SK-N-SH (cell line): Measurements from ENCODE around the gene SLC13A2. TPM values are rescaled to one million over a fixed set of nuclear protein-coding genes. Genes with fewer than 3 reads are reported as not detected.

Source experiments
- CTCF ChIA-PET: fragments of 300-600, 350-600 bp; formaldehyde crosslinking; extraction: SDS; loops from one replicate; lab custom pipeline; 2021; lab: Yijun Ruan, JAX
- POLR2A ChIA-PET: fragments of 350-600 bp; sonication (Branson Sonifier 250); formaldehyde crosslinking; extraction: SDS; loops from one replicate; lab custom pipeline; 2020; ENCODE audit warnings: antibody characterized with exemption, inconsistent platforms; lab: Yijun Ruan, JAX
- DNase-seq: peaks from one replicate; pipeline ENCODE4 v3.0.0; 2012
- H2AFZ ChIP-seq: fragments of 200-600 bp; sonication (generic); 2 replicates; pipeline ENCODE4 v1.8.1; 2016; ENCODE audit warnings: antibody characterized with exemption, mild to moderate bottlenecking, low read depth
- H3F3A ChIP-seq: fragments of 200-600 bp; sonication (generic); replicated peaks from 2 replicates; pipeline ENCODE3; 2016; ENCODE audit warnings: antibody characterized with exemption, mild to moderate bottlenecking; ENCODE audit not compliant: insufficient read depth
- H3K27ac ChIP-seq, 2 experiments: fragments of 200-500 bp in 1 of 2; fragments of 200-600 bp in 1 of 2; sonication (Bioruptor generic) in 1 of 2; sonication (generic), shearing (Covaris generic) in 1 of 2; 2 replicates each; pipeline versions ENCODE4 v1.5.1 to v1.6.1; 2014 to 2016; ENCODE audit warnings: low read depth in 2 of 2, inconsistent platforms in 1 of 2, low read length in 1 of 2, mild to moderate bottlenecking in 1 of 2, mixed read lengths in 1 of 2
- H3K27me3 ChIP-seq: fragments of 200-600 bp; sonication (generic), shearing (Covaris generic); 2 replicates; pipeline ENCODE4 v1.6.1; 2016; ENCODE audit warnings: mixed run types; ENCODE audit not compliant: insufficient read depth
- H3K36me3 ChIP-seq, 2 experiments: fragments of 200-500 bp in 1 of 2; fragments of 200-600 bp in 1 of 2; sonication (Bioruptor generic) in 1 of 2; sonication (generic) in 1 of 2; replicated peaks in 1 of 2; 2 replicates each; pipeline versions ENCODE3 to v1.5.1; 2014 to 2016; ENCODE audit warnings: low read length in 1 of 2, mild to moderate bottlenecking in 1 of 2; ENCODE audit not compliant: insufficient read depth in 2 of 2, control insufficient read depth in 1 of 2
- H3K4me1 ChIP-seq, 2 experiments: fragments of 200-500 bp in 1 of 2; fragments of 200-600 bp in 1 of 2; sonication (Bioruptor generic) in 1 of 2; sonication (generic), shearing (Covaris generic) in 1 of 2; 2 replicates each; pipeline versions ENCODE4 v1.5.1 to v1.6.1; 2014 to 2016; ENCODE audit warnings: low read depth in 1 of 2, low read length in 1 of 2, mixed run types in 1 of 2; ENCODE audit not compliant: insufficient read depth in 2 of 2, control insufficient read depth in 1 of 2
- H3K4me2 ChIP-seq: fragments of 200-600 bp; sonication (generic), shearing (Covaris generic); 2 replicates; pipeline ENCODE4 v1.6.1; 2017; ENCODE audit warnings: mixed run types
- H3K4me3 ChIP-seq, 2 experiments: fragments of 200-500 bp in 1 of 2; fragments of 200-600 bp in 1 of 2; sonication (Bioruptor generic) in 1 of 2; sonication (generic), shearing (Covaris generic) in 1 of 2; 2 replicates each; pipeline versions ENCODE4 v1.5.1 to v1.8.1; 2014 to 2016; ENCODE audit warnings: low read depth in 2 of 2, inconsistent platforms in 1 of 2, low read length in 1 of 2, mild to moderate bottlenecking in 1 of 2, mixed read lengths in 1 of 2, moderate library complexity in 1 of 2
- H3K79me2 ChIP-seq: fragments of 200-600 bp; sonication (generic); 2 replicates; pipeline ENCODE4 v1.8.1; 2017; ENCODE audit warnings: mild to moderate bottlenecking; ENCODE audit not compliant: insufficient read depth
- H3K9ac ChIP-seq: fragments of 200-600 bp; sonication (generic); 2 replicates; pipeline ENCODE4 v1.6.1; 2017; ENCODE audit warnings: mixed run types
- H3K9me2 ChIP-seq: fragments of 200-600 bp; sonication (generic); 2 replicates; pipeline ENCODE4 v1.6.1; 2017; ENCODE audit warnings: mixed run types
- H3K9me3 ChIP-seq: fragments of 200-600 bp; sonication (generic); 2 replicates; pipeline ENCODE4 v1.6.1; 2017; ENCODE audit warnings: mixed run types, mild to moderate bottlenecking, moderate library complexity
- H4K20me1 ChIP-seq: fragments of 200-600 bp; sonication (generic); 2 replicates; pipeline ENCODE4 v1.6.1; 2017; ENCODE audit warnings: mild to moderate bottlenecking, mixed run types; ENCODE audit not compliant: insufficient read depth
- EP300 ChIP-seq, 2 experiments: IDR thresholded peaks; 2 replicates each; pipeline versions ENCODE4 v1.4.0 to v1.6.1; 2012; ENCODE audit warnings: borderline replicate concordance in 1 of 2, low read depth in 1 of 2, low read length in 1 of 2
- FOSL2 ChIP-seq: IDR thresholded peaks from 2 replicates; pipeline ENCODE4 v1.4.0; 2012; ENCODE audit warnings: low read depth, mild to moderate bottlenecking, moderate library complexity, borderline replicate concordance
- FOXM1 ChIP-seq: IDR thresholded peaks from 2 replicates; pipeline ENCODE4 v1.4.0; 2012; ENCODE audit warnings: low read depth, mild to moderate bottlenecking
- GABPA ChIP-seq: IDR thresholded peaks from 2 replicates; pipeline ENCODE4 v1.4.0; 2012; ENCODE audit warnings: low read depth, mild to moderate bottlenecking
- GATA2 ChIP-seq: sonication (generic); formaldehyde crosslinking; IDR thresholded peaks from 2 replicates; pipeline ENCODE4 v1.5.0; 2020; ENCODE audit warnings: mild to moderate bottlenecking, missing genetic modification reagents
- NRF1 ChIP-seq: IDR thresholded peaks from 2 replicates; pipeline ENCODE4 v1.6.1; 2012; ENCODE audit warnings: low read depth, mild to moderate bottlenecking, low read length
- POLR2AphosphoS5 ChIP-seq: IDR thresholded peaks from 2 replicates; pipeline ENCODE4 v1.6.1; 2012; ENCODE audit warnings: low read depth, low read length
- RFX5 ChIP-seq: IDR thresholded peaks from 2 replicates; pipeline ENCODE4 v1.6.1; 2012; ENCODE audit warnings: mild to moderate bottlenecking, improper control_type of control experiment, low read length
- SIN3A ChIP-seq: IDR thresholded peaks from 2 replicates; pipeline ENCODE4 v1.6.1; 2012; ENCODE audit warnings: low read depth, mild to moderate bottlenecking, low read length, moderate library complexity, borderline replicate concordance
- SMC3 ChIP-seq: IDR thresholded peaks from 2 replicates; pipeline ENCODE4 v1.6.1; 2012; ENCODE audit warnings: low read depth, low read length, improper control_type of control experiment
- TAF1 ChIP-seq: IDR thresholded peaks from 2 replicates; pipeline ENCODE4 v1.6.1; 2012; ENCODE audit warnings: low read depth, mild to moderate bottlenecking, low read length, moderate library complexity, borderline replicate concordance
- TCF12 ChIP-seq: IDR thresholded peaks from 2 replicates; pipeline ENCODE4 v1.4.0; 2012
- WGBS: methylation state at CpG from one replicate; pipeline ENCODE4 v1.1.6; 2017; ENCODE audit warnings: low lambda C conversion rate; 5-methylcytosine and 5-hydroxymethylcytosine counted together
- polyA plus RNA-seq, 3 experiments: library from polyadenylated mRNA; depleted of rRNA; stranded (reverse); fragments of >200 nt; gene quantifications; 2 replicates each; pipeline ENCODE4 v1.2.3, GENCODE V29; 2012
- TF ChIP-seq, protein P1 (sequence below): IDR thresholded peaks from 2 replicates; pipeline ENCODE4 v1.4.0; 2012; ENCODE audit warnings: low read depth, borderline replicate concordance
- TF ChIP-seq, protein P2 (sequence below): fragments of 200-600 bp; sonication (generic); IDR thresholded peaks from 2 replicates; pipeline ENCODE4 v1.6.1; 2017; ENCODE audit warnings: antibody characterized with exemption, mild to moderate bottlenecking, moderate library complexity
- TF ChIP-seq, protein P3 (sequence below): IDR thresholded peaks from 2 replicates; pipeline ENCODE4 v1.4.0; 2012; ENCODE audit warnings: low read depth
- TF ChIP-seq, protein P4 (sequence below): fragments of 150-350 bp; IDR thresholded peaks from 2 replicates; pipeline ENCODE4 v1.6.1; 2017; ENCODE audit warnings: antibody characterized with exemption, low read length, low read depth, borderline replicate concordance
- TF ChIP-seq, protein P5 (sequence below): IDR thresholded peaks from 2 replicates; pipeline ENCODE4 v1.6.1; 2012; ENCODE audit warnings: mild to moderate bottlenecking, low read depth, low read length, moderate library complexity

The SLC13A2 gene
- polyA plus RNA-seq, 1 of the 3 experiments (the other 2 are of a cell fraction), result not detected

DNA sequence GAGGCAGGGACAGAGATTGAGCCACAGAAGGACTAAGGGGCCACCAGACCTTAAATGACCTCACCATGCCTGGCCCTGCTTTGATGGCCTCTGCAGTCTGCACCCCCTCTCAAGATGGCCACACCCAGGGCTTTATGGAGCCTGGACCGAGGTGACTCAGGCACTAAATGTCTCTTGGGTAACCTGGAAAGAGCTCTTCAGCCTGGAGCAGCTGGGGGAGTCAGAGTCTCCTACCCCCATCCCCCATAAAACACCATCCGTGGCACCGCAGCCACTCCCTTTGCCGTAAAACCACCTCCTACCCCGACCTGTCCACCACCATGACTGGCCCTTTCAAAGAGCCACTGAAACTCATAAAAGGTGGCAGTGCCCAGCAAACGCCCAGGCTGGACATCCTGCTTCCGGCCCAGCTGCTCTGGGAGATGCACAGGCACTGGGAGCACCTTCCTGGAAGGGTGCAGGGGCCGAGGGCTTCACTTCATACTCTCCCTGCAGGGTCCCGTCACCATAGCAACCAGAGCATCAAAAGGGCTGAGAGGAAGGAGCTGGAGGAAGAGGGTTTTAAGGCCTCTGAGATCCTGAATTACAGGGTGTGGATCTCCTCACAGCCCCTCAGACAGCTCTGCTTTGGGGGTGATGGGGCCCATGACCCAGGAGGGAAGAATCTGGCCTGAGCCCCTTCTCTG, 55.0 kb downstream of the SLC13A2 start:
- H3K36me3 ChIP-seq, result no peaks in the 10 kb centered on the region
- TF ChIP-seq, protein P1, sequence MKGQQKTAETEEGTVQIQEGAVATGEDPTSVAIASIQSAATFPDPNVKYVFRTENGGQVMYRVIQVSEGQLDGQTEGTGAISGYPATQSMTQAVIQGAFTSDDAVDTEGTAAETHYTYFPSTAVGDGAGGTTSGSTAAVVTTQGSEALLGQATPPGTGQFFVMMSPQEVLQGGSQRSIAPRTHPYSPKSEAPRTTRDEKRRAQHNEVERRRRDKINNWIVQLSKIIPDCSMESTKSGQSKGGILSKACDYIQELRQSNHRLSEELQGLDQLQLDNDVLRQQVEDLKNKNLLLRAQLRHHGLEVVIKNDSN, result no peak
- TF ChIP-seq, protein P2, sequence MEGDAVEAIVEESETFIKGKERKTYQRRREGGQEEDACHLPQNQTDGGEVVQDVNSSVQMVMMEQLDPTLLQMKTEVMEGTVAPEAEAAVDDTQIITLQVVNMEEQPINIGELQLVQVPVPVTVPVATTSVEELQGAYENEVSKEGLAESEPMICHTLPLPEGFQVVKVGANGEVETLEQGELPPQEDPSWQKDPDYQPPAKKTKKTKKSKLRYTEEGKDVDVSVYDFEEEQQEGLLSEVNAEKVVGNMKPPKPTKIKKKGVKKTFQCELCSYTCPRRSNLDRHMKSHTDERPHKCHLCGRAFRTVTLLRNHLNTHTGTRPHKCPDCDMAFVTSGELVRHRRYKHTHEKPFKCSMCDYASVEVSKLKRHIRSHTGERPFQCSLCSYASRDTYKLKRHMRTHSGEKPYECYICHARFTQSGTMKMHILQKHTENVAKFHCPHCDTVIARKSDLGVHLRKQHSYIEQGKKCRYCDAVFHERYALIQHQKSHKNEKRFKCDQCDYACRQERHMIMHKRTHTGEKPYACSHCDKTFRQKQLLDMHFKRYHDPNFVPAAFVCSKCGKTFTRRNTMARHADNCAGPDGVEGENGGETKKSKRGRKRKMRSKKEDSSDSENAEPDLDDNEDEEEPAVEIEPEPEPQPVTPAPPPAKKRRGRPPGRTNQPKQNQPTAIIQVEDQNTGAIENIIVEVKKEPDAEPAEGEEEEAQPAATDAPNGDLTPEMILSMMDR, result no peak
- TF ChIP-seq GATA2 (CRISPR knock-in tag), result no peak
- TF ChIP-seq GABPA, result no peak
- TF ChIP-seq, protein P3, sequence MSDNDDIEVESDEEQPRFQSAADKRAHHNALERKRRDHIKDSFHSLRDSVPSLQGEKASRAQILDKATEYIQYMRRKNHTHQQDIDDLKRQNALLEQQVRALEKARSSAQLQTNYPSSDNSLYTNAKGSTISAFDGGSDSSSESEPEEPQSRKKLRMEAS, result no peak
- no peak for TF ChIP-seq FOSL2
- H4K20me1 ChIP-seq, result no peaks in the 10 kb centered on the region
- H3K9me3 ChIP-seq, result no peaks in the 10 kb centered on the region
- no peaks in the 10 kb centered on the region for H3K9me2 ChIP-seq
- no peak overlapping the region for H3K9ac ChIP-seq
- H3K79me2 ChIP-seq, result no peaks in the 10 kb centered on the region
- 74% methylated on average over 8 of the region's 9 CpGs for WGBS
- POLR2A ChIA-PET, result no interaction called here
- H3K4me3 ChIP-seq, result no peak overlapping the region
- peaks cover 0 to 6% of the 10 kb centered on the region in 2 experiments; a peak in 1 of 4 replicates for H3K4me1 ChIP-seq
- no peak overlapping the region for H2AFZ ChIP-seq
- H3K27ac ChIP-seq, result no peak overlapping the region
- no peaks in the 10 kb centered on the region for H3F3A ChIP-seq
- H3K4me2 ChIP-seq, result no peak overlapping the region
- DNase-seq, result no peak
- CTCF ChIA-PET, result interaction anchor here (1.4 to 3.0 kb wide), 2 partner anchors 12 to 33 kb away, joined by 4 to 15 read pairs; no protein-coding TSS in a partner anchor
- H3K27me3 ChIP-seq, result peaks cover 10% of the 10 kb centered on the region; the same call in 1 of the 2 replicates

DNA sequence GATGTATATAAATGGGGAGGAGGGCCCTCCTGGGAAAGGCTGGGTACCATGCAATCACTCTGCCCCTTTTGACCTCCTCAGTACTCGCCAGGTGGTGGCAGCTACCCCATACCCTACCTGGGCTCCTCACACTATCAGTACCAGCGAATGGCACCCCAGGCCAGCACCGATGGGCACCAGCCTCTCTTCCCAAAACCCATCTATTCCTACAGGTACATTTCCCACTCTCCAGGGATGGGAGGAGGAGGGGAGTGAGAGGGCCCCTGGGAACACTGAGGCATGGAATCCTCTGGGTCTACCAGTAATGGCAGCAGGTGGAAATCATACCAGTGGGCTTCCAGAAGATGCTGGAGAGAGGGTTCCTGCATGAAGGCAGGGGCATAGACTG, 55.6 kb downstream of the SLC13A2 start:
- no peaks in the 10 kb centered on the region for H3F3A ChIP-seq
- H3K4me2 ChIP-seq, result no peak overlapping the region
- no peaks in the 10 kb centered on the region for H3K79me2 ChIP-seq
- no peak overlapping the region for H3K4me3 ChIP-seq
- POLR2A ChIA-PET, result no interaction called here
- no peak overlapping the region for H2AFZ ChIP-seq
- H3K9me2 ChIP-seq, result no peaks in the 10 kb centered on the region
- CTCF ChIA-PET, result interaction anchor here (0.8 to 3.0 kb wide), 2 partner anchors 12 to 18 kb away, joined by 3 to 15 read pairs; no protein-coding TSS in a partner anchor
- no peaks in the 10 kb centered on the region for H3K9me3 ChIP-seq
- no peak for TF ChIP-seq SIN3A
- no peak for TF ChIP-seq EP300 (IDR thresholded peaks at IDR 0.05; ENCODE audit: borderline replicate concordance in 1 of 2, low read depth in 1 of 2, low read length in 1 of 2)
- TF ChIP-seq, protein P1, result no peak
- no peak for TF ChIP-seq NRF1
- TF ChIP-seq FOXM1, result no peak
- no peak for TF ChIP-seq FOSL2
- TF ChIP-seq RFX5, result no peak
- TF ChIP-seq, protein P4, sequence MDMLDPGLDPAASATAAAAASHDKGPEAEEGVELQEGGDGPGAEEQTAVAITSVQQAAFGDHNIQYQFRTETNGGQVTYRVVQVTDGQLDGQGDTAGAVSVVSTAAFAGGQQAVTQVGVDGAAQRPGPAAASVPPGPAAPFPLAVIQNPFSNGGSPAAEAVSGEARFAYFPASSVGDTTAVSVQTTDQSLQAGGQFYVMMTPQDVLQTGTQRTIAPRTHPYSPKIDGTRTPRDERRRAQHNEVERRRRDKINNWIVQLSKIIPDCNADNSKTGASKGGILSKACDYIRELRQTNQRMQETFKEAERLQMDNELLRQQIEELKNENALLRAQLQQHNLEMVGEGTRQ, result no peak
- TF ChIP-seq, protein P5, sequence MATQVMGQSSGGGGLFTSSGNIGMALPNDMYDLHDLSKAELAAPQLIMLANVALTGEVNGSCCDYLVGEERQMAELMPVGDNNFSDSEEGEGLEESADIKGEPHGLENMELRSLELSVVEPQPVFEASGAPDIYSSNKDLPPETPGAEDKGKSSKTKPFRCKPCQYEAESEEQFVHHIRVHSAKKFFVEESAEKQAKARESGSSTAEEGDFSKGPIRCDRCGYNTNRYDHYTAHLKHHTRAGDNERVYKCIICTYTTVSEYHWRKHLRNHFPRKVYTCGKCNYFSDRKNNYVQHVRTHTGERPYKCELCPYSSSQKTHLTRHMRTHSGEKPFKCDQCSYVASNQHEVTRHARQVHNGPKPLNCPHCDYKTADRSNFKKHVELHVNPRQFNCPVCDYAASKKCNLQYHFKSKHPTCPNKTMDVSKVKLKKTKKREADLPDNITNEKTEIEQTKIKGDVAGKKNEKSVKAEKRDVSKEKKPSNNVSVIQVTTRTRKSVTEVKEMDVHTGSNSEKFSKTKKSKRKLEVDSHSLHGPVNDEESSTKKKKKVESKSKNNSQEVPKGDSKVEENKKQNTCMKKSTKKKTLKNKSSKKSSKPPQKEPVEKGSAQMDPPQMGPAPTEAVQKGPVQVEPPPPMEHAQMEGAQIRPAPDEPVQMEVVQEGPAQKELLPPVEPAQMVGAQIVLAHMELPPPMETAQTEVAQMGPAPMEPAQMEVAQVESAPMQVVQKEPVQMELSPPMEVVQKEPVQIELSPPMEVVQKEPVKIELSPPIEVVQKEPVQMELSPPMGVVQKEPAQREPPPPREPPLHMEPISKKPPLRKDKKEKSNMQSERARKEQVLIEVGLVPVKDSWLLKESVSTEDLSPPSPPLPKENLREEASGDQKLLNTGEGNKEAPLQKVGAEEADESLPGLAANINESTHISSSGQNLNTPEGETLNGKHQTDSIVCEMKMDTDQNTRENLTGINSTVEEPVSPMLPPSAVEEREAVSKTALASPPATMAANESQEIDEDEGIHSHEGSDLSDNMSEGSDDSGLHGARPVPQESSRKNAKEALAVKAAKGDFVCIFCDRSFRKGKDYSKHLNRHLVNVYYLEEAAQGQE, result no peak
- no peak for TF ChIP-seq SMC3
- no peak for TF ChIP-seq GABPA
- no peak for TF ChIP-seq TCF12
- no peak for TF ChIP-seq POLR2AphosphoS5
- no peak for TF ChIP-seq GATA2 (CRISPR knock-in tag)
- TF ChIP-seq TAF1, result no peak
- H3K27ac ChIP-seq, result no peak overlapping the region
- DNase-seq, result no peak
- peaks cover 0 to 6% of the 10 kb centered on the region in 2 experiments; a peak in 1 of 4 replicates for H3K4me1 ChIP-seq
- H4K20me1 ChIP-seq, result no peaks in the 10 kb centered on the region
- 69% methylated on average over 3 of the region's 3 CpGs for WGBS
- H3K36me3 ChIP-seq, result no peaks in the 10 kb centered on the region
- H3K27me3 ChIP-seq, result peaks cover 10% of the 10 kb centered on the region; the same call in 1 of the 2 replicates
- no peak overlapping the region for H3K9ac ChIP-seq
